Glutamatergic neuron (in vitro differentiated cells): ENCODE data around the gene NR1H3. TPM values are rescaled to one million over a fixed set of nuclear protein-coding genes. Genes with fewer than 3 reads are reported as not detected.

Source experiments
- DNase-seq: peaks from one replicate; pipeline ENCODE4 v3.0.0; 2022
- H3K27ac Mint-ChIP-seq: one replicate; pipeline ENCODE4 v1.8.0; 2020; ENCODE audit warnings: mild to moderate bottlenecking, mixed read lengths, inconsistent platforms; ENCODE audit not compliant: unreplicated experiment
- H3K27me3 Mint-ChIP-seq: one replicate; pipeline ENCODE4 v1.8.0; 2020; ENCODE audit warnings: mild to moderate bottlenecking, moderate library complexity, mixed read lengths, inconsistent platforms; ENCODE audit not compliant: unreplicated experiment
- H3K36me3 Mint-ChIP-seq: one replicate; pipeline ENCODE4 v1.8.0; 2020; ENCODE audit warnings: mild to moderate bottlenecking, mixed read lengths, inconsistent platforms; ENCODE audit not compliant: unreplicated experiment
- H3K4me1 Mint-ChIP-seq: one replicate; pipeline ENCODE4 v1.8.0; 2020; ENCODE audit warnings: mild to moderate bottlenecking, low read depth, mixed read lengths, inconsistent platforms; ENCODE audit not compliant: unreplicated experiment
- H3K4me3 Mint-ChIP-seq: one replicate; pipeline ENCODE4 v1.8.0; 2020; ENCODE audit warnings: mild to moderate bottlenecking, mixed read lengths, inconsistent platforms; ENCODE audit not compliant: unreplicated experiment
- H3K9me3 Mint-ChIP-seq: one replicate; pipeline ENCODE4 v1.8.0; 2020; ENCODE audit warnings: mild to moderate bottlenecking, moderate library complexity, mixed read lengths, inconsistent platforms; ENCODE audit not compliant: unreplicated experiment
- total RNA-seq: library from RNA; stranded (reverse); fragmentation: NEBNext Ultra II Directional; extraction: Animal tissue kit (Norgen Biotek cat#: 25700); gene quantifications from one replicate; pipeline ENCODE4 v1.2.1, GENCODE V29; 2021; ENCODE audit not compliant: unreplicated experiment
- TF ChIP-seq, protein P1 (sequence below): fragments of 200-600 bp; sonication (generic); IDR thresholded peaks from one replicate; pipeline ENCODE4 v1.5.0; 2021; ENCODE audit not compliant: partially characterized antibody, unreplicated experiment

Gene NR1H3
- total RNA-seq, 1 donor from 2014 or later, result 10.5 TPM

DNA sequence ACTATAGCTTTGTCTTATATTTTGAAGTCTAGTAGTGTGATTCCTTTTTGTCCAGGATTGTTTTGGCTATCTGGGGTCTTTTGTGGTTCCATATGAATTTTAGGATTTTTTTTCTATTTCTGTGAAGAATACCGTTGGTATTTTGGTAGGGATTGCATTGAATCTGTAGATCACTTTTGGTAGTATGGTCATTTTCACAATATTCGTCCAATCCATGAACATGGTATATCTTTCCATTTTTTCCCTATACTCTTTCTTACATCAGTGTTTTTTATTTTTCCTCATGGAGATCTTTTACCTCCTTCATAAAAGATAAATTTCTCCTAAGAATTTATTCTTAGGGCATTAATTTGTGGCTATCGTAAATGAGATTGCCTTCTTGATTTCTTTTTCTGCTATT is 41.3 kb downstream of the NR1H3 start:
- peaks cover 36% of the 10 kb centered on the region for H3K36me3 Mint-ChIP-seq
- H3K27ac Mint-ChIP-seq, result no peak overlapping the region
- no peak overlapping the region for H3K4me3 Mint-ChIP-seq
- H3K27me3 Mint-ChIP-seq, result peaks cover 3% of the 10 kb centered on the region
- no peaks in the 10 kb centered on the region for H3K4me1 Mint-ChIP-seq
- TF ChIP-seq, protein P1, sequence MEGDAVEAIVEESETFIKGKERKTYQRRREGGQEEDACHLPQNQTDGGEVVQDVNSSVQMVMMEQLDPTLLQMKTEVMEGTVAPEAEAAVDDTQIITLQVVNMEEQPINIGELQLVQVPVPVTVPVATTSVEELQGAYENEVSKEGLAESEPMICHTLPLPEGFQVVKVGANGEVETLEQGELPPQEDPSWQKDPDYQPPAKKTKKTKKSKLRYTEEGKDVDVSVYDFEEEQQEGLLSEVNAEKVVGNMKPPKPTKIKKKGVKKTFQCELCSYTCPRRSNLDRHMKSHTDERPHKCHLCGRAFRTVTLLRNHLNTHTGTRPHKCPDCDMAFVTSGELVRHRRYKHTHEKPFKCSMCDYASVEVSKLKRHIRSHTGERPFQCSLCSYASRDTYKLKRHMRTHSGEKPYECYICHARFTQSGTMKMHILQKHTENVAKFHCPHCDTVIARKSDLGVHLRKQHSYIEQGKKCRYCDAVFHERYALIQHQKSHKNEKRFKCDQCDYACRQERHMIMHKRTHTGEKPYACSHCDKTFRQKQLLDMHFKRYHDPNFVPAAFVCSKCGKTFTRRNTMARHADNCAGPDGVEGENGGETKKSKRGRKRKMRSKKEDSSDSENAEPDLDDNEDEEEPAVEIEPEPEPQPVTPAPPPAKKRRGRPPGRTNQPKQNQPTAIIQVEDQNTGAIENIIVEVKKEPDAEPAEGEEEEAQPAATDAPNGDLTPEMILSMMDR, result no peak
- no peak for DNase-seq
- peaks cover 3% of the 10 kb centered on the region for H3K9me3 Mint-ChIP-seq

DNA sequence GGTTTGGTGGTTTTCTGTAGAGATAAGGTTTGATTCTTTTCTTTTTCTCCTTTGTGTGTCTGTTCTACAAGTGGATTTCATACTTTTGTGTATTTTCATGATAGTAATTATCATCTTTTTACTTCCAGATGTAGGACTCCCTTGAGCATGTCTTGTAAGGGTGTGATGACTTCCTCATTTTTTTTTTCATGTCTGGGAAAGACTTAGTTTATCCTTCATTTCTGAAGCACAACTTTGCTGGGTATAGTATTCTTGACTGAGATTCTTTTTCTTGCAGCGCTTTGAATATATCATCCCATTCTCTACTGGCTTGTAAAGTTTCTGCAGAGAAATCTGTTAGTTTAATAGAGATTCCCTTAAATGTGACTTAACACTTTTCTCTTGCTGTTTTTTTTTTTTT is 45.1 kb downstream of the NR1H3 start:
- Mint-ChIP-seq H3K4me1 (peaks cover 17% of the 10 kb centered on the region), H3K36me3 (peaks cover 37% of the 10 kb centered on the region), H3K4me3 (no peak overlapping the region), H3K27me3 (peaks cover 3% of the 10 kb centered on the region), H3K9me3 (peaks cover 11% of the 10 kb centered on the region), H3K27ac (no peak overlapping the region)
- DNase-seq, result no peak
- TF ChIP-seq, protein P1, result no peak

DNA sequence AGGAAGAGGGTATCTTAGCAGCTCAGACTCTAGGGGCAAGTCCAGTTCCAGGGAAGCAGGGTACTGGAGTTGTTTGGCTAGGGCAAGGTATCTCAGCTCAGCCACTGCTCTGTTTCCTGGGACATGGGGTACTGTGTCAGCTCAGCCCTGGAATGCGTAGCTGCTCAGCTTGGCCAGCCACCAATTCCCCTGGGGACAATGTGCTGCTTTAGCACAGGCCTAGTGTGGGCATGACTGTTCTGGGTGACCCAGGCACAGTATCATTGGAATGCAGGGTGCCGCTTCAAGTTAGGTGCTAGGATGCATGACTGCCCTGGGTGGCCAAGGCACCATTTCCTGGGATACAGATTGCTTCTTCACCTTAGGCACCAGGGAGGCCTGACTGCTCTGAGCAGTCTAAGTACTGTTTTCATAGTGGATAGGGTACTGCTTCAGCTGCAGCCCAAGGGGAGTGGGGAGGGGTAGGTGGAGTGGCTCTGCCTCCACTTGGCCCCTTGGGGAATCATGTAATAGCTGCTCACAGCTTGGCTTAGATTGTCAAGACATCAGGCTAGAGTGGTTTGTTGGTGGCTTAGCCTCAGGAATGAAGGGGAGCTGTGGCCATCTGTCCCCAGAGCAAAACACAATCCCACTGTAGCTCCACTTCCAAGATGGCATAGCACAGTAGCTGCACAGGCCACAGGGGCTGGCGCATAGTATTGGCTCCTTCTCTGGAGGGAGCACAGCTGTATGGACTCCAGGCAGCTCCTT is 48.1 kb downstream of the NR1H3 start:
- Mint-ChIP-seq H3K27me3 (peaks cover 3% of the 10 kb centered on the region), H3K4me3 (no peak overlapping the region), H3K4me1 (peaks cover 20% of the 10 kb centered on the region), H3K9me3 (peaks cover 11% of the 10 kb centered on the region), H3K27ac (peak overlapping the region; percentile 84), H3K36me3 (peaks cover 24% of the 10 kb centered on the region)
- TF ChIP-seq, protein P1, result no peak
- peak; percentile 65 for DNase-seq

DNA sequence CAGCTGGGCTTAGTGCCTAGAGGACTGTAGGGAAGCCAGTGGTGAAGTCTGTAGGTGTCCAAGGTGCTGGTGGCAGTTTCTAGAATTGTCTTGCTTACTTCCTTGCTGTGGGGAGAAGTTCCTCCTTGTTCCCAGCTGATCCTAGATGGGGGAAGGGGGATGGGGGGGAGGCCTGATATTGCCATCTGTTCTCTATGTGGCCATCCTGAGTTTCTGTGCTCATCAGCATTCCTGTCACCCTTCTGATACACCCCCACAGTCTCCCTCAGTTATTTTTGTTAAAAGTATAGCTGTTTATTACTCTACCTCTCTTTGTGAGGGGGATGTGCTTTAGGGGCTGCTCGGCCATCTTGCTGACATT is 48.7 kb downstream of the NR1H3 start:
- TF ChIP-seq, protein P1, result no peak
- Mint-ChIP-seq H3K4me1 (peaks cover 20% of the 10 kb centered on the region), H3K27ac (peak overlapping the region; percentile 84), H3K4me3 (peak overlapping the region; percentile 16), H3K27me3 (peaks cover 3% of the 10 kb centered on the region), H3K9me3 (peaks cover 8% of the 10 kb centered on the region), H3K36me3 (peaks cover 21% of the 10 kb centered on the region)
- DNase-seq, result no peak

DNA sequence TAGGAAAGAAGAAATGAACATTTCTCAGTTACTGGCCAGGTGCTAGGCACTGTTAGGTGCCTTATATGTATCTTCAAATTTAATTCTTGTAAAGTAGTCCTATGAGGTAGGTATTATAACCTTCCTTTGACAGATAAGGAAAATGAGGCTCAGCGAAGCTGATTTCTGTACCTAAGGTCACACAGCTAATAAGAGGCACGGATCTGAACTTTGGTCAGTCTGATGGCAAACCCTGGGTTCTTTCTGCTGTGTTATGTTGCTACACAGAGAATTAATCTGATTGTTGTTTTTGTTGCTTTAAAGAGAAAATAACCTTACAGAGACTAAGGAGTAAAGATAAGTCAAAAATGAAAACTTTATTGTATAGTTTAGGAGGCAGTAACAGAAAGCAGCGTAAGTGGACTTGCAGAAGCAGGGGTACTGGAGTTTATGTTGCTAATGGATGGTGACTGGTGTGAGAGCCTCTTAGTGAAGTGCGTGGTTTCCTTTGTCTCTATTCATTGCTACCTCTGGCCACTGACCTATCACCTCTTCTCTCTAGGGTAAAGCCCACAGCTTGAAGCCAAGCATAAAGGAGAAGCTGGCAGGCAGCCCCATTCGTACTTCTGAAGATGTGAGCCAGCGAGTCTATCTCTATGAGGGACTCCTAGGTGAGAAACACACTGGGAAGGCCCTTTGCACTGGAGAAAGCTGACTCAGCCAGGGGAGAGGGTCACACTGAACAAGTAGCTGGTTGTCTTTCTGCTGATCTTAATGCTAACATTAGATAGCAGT is 50.4 kb downstream of the NR1H3 start:
- DNase-seq, result no peak
- no peak overlapping the region for H3K4me3 Mint-ChIP-seq
- H3K27ac Mint-ChIP-seq, result no peak overlapping the region
- H3K36me3 Mint-ChIP-seq, result peaks cover 11% of the 10 kb centered on the region
- H3K27me3 Mint-ChIP-seq, result peaks cover 3% of the 10 kb centered on the region
- TF ChIP-seq, protein P1, result no peak
- peaks cover 20% of the 10 kb centered on the region for H3K4me1 Mint-ChIP-seq
- H3K9me3 Mint-ChIP-seq, result peaks cover 8% of the 10 kb centered on the region
